PC-3 (cell line): ENCODE measurements around the gene RIOK2. TPM values are rescaled to one million over a fixed set of nuclear protein-coding genes. Genes with fewer than 3 reads are reported as not detected.

Experiments used
- ATAC-seq: fragments of 200-7000 bp; cut with Tn5 transposase; 2 replicates; pipeline ENCODE4 v1.9.1; 2020; ENCODE audit warnings: mild to moderate bottlenecking, moderate library complexity
- BruUV-seq: library from RNA; stranded (reverse); fragments of 400-500 nt; replicated peaks from 2 replicates; lab custom pipeline; 2021; lab: Mats Ljungman, UMichigan
- CTCF ChIA-PET: fragments of 300-600 bp; sonication (Branson Sonifier 250); formaldehyde crosslinking; loops from one replicate; lab custom pipeline; 2022; ENCODE audit warnings: antibody characterized with exemption; lab: Charles Lee
- POLR2A ChIA-PET: fragments of 300-600 bp; sonication (Branson Sonifier 250); formaldehyde crosslinking; loops from one replicate; lab custom pipeline; 2022; ENCODE audit warnings: antibody characterized with exemption; ENCODE audit not compliant: unreplicated experiment; lab: Charles Lee
- DNase-seq: peaks from one replicate; pipeline ENCODE4 v3.0.0-alpha.2; 2015
- H2AFZ ChIP-seq: fragments of 300-600 bp; sonication (generic); 2 replicates; pipeline ENCODE4 v1.6.0; 2016; ENCODE audit warnings: antibody characterized with exemption, low read length
- H3F3A ChIP-seq: fragments of 300-600 bp; sonication (generic); one replicate; pipeline ENCODE4 v1.6.0; 2017; ENCODE audit warnings: antibody characterized with exemption, low read length, control low read depth, mild to moderate bottlenecking; ENCODE audit not compliant: unreplicated experiment
- H3K27ac ChIP-seq: fragments of 300-600 bp; sonication (generic); 2 replicates; pipeline ENCODE4 v1.5.1; 2016; ENCODE audit warnings: mild to moderate bottlenecking, low read length
- H3K27me3 ChIP-seq: fragments of 300-600 bp; sonication (generic); 2 replicates; pipeline ENCODE4 v1.6.1; 2016; ENCODE audit warnings: low read length, mixed read lengths
- H3K36me3 ChIP-seq: fragments of 300-600 bp; sonication (generic); 2 replicates; pipeline ENCODE4 v1.6.1; 2016; ENCODE audit warnings: low read depth, mixed run types, low read length, mixed read lengths
- H3K4me1 ChIP-seq: fragments of 300-600 bp; sonication (generic); 2 replicates; pipeline ENCODE4 v1.5.1; 2016; ENCODE audit warnings: low read length; ENCODE audit not compliant: insufficient read depth
- H3K4me2 ChIP-seq: fragments of 300-600 bp; sonication (generic); 2 replicates; pipeline ENCODE4 v1.6.0; 2016; ENCODE audit warnings: low read length
- H3K4me3 ChIP-seq: fragments of 300-600 bp; sonication (generic); 2 replicates; pipeline ENCODE4 v1.5.1; 2016; ENCODE audit warnings: mild to moderate bottlenecking, low read length, mixed read lengths
- H3K79me2 ChIP-seq: fragments of 300-600 bp; sonication (generic); 2 replicates; pipeline ENCODE4 v1.6.1; 2017; ENCODE audit warnings: low read length, mixed read lengths
- H3K9ac ChIP-seq: fragments of 300-600 bp; sonication (generic); 2 replicates; pipeline ENCODE4 v1.6.0; 2016; ENCODE audit warnings: mild to moderate bottlenecking, low read length
- H3K9me2 ChIP-seq: fragments of 300-600 bp; sonication (generic); replicated peaks from 2 replicates; pipeline ENCODE4 v1.6.1; 2016; ENCODE audit warnings: mixed run types, low read length, mixed read lengths
- H3K9me3 ChIP-seq: fragments of 300-600 bp; sonication (generic); 2 replicates; pipeline ENCODE4 v1.6.1; 2016; ENCODE audit warnings: low read length, mixed read lengths
- H4K20me1 ChIP-seq: fragments of 300-600 bp; sonication (generic); 2 replicates; pipeline ENCODE4 v1.6.1; 2016; ENCODE audit warnings: low read length, mixed read lengths
- EZH2 ChIP-seq: fragments of 300-600 bp; sonication (generic); IDR thresholded peaks from one replicate; pipeline ENCODE4 v1.6.1; 2017; ENCODE audit warnings: antibody characterized with exemption, mild to moderate bottlenecking, low read length; ENCODE audit not compliant: unreplicated experiment
- EZH2phosphoT487 ChIP-seq: fragments of 300-600 bp; sonication (generic); IDR thresholded peaks from 2 replicates; pipeline ENCODE4 v1.6.1; 2018; ENCODE audit warnings: mild to moderate bottlenecking, antibody characterized with exemption, low read length, borderline replicate concordance
- intact Hi-C: fragments of 100-400 bp; cut with micrococcal nuclease; formaldehyde crosslinking; loops from 2 replicates; pipeline ENCODE4 v1.9.0; 2023
- total RNA-seq: library from RNA; depleted of rRNA; stranded (reverse); fragments of >200 nt; gene quantifications from 2 replicates; pipeline ENCODE4 v1.2.3, GENCODE V29; 2014
- TF ChIP-seq, protein P1 (sequence below): fragments of 300-600 bp; sonication (generic); conservative IDR thresholded peaks from 2 replicates; pipeline ENCODE4 v1.5.1; 2017; ENCODE audit warnings: antibody characterized with exemption, low read depth, mild to moderate bottlenecking, low read length

The RIOK2 gene
- total RNA-seq, 1 experiment from 2014 or later: 16.1 TPM

GRCh38 chr5:97131921-97132320 lies 51.1 kb downstream of the RIOK2 start:
- Histone ChIP-seq H3K9me3 (no peaks in the 10 kb centered on the region), H3K79me2 (no peaks in the 10 kb centered on the region), H3K4me3 (no peak overlapping the region), H3K36me3 (no peaks in the 10 kb centered on the region), H3K4me2 (no peak overlapping the region), H3K9ac (no peak overlapping the region), H4K20me1 (no peaks in the 10 kb centered on the region), H3F3A (no peaks in the 10 kb centered on the region), H3K27me3 (peaks cover 22% of the 10 kb centered on the region; the same call in 1 of the 2 replicates), H3K9me2 (no peaks in the 10 kb centered on the region; the same call in 1 of the 2 replicates), H3K27ac (no peak overlapping the region), H2AFZ (no peak overlapping the region), H3K4me1 (no peaks in the 10 kb centered on the region)
- ATAC-seq: no peak
- ChIA-PET CTCF (no interaction called here), POLR2A (no interaction called here)
- intact Hi-C loops: no loop called here
- no peak for TF ChIP-seq EZH2
- no peak for TF ChIP-seq EZH2phosphoT487
- TF ChIP-seq, protein P1, sequence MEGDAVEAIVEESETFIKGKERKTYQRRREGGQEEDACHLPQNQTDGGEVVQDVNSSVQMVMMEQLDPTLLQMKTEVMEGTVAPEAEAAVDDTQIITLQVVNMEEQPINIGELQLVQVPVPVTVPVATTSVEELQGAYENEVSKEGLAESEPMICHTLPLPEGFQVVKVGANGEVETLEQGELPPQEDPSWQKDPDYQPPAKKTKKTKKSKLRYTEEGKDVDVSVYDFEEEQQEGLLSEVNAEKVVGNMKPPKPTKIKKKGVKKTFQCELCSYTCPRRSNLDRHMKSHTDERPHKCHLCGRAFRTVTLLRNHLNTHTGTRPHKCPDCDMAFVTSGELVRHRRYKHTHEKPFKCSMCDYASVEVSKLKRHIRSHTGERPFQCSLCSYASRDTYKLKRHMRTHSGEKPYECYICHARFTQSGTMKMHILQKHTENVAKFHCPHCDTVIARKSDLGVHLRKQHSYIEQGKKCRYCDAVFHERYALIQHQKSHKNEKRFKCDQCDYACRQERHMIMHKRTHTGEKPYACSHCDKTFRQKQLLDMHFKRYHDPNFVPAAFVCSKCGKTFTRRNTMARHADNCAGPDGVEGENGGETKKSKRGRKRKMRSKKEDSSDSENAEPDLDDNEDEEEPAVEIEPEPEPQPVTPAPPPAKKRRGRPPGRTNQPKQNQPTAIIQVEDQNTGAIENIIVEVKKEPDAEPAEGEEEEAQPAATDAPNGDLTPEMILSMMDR: no peak
- BruUV-seq: no TSS peak
- DNase-seq: no peak

GRCh38 chr5:97131139-97131710 lies 51.8 kb downstream of the RIOK2 start:
- POLR2A ChIA-PET: no interaction called here
- peak; percentile 29; the same call in 1 of the 2 replicates for ATAC-seq

More at GRCh38 chr5:97131139-97131710, 51.8 kb downstream of the RIOK2 start:
- no peaks in the 10 kb centered on the region for H4K20me1 ChIP-seq
- H3K27me3 ChIP-seq: peaks cover 22% of the 10 kb centered on the region; the same call in 1 of the 2 replicates
- H2AFZ ChIP-seq: no peak overlapping the region
- intact Hi-C loops: no loop called here
- no peak overlapping the region for H3K4me3 ChIP-seq
- BruUV-seq: no TSS peak
- H3F3A ChIP-seq: no peaks in the 10 kb centered on the region
- no peak overlapping the region for H3K27ac ChIP-seq
- CTCF ChIA-PET: no interaction called here
- H3K4me1 ChIP-seq: no peaks in the 10 kb centered on the region
- no peaks in the 10 kb centered on the region; the same call in 1 of the 2 replicates for H3K9me2 ChIP-seq
- DNase-seq: no peak
- no peaks in the 10 kb centered on the region for H3K9me3 ChIP-seq
- no peaks in the 10 kb centered on the region for H3K79me2 ChIP-seq
- no peak for TF ChIP-seq EZH2phosphoT487
- TF ChIP-seq, protein P1: no peak
- TF ChIP-seq EZH2: no peak
- no peak overlapping the region for H3K9ac ChIP-seq
- H3K36me3 ChIP-seq: no peaks in the 10 kb centered on the region
- H3K4me2 ChIP-seq: no peak overlapping the region
